ENCODE results near the gene MMP21. TPM values are rescaled to one million over a fixed set of nuclear protein-coding genes. Genes with fewer than 3 reads are reported as not detected.

The MMP21 gene
- total RNA-seq, 1 experiment from 2014 or later = 0.24 TPM

DNA sequence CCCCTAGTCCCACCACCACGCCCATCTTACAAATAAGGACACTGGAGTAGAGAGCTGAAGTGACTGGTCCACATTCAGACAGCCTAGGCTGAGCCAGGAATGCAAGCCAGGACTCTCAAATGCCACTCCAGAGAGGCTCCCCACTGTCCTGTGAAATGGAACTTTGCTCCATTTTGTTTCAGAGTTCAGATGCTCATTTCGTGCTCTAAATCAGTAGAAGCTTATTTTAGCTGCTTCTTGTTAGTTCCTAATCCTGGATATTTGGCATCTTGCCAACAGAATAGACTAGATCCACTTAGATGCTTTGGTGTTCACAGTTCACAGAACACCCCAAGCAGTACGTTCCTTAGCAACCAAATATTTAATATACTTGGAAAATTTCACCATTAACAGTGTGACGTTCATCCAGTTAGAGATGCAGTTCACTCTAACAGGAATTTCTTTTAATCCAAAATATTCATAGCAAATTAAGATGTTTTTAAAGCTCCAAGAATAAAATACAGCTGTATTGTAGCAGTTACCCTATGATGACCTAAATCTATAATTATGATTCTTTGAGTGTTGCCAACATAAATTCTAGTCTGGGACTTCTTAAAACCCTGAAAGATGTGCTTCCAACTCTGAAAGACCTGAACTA, 7.3 kb downstream of the MMP21 start:
- TF ChIP-seq, protein P1, sequence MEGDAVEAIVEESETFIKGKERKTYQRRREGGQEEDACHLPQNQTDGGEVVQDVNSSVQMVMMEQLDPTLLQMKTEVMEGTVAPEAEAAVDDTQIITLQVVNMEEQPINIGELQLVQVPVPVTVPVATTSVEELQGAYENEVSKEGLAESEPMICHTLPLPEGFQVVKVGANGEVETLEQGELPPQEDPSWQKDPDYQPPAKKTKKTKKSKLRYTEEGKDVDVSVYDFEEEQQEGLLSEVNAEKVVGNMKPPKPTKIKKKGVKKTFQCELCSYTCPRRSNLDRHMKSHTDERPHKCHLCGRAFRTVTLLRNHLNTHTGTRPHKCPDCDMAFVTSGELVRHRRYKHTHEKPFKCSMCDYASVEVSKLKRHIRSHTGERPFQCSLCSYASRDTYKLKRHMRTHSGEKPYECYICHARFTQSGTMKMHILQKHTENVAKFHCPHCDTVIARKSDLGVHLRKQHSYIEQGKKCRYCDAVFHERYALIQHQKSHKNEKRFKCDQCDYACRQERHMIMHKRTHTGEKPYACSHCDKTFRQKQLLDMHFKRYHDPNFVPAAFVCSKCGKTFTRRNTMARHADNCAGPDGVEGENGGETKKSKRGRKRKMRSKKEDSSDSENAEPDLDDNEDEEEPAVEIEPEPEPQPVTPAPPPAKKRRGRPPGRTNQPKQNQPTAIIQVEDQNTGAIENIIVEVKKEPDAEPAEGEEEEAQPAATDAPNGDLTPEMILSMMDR (IDR thresholded peaks at IDR 0.05; ENCODE audit: unreplicated experiment) = no peak
- no peak for DNase-seq
- Mint-ChIP-seq H3K4me3 (ENCODE audit: low read depth, unreplicated experiment) (no peak overlapping the region), H3K27me3 (ENCODE audit: unreplicated experiment) (no peaks in the 10 kb centered on the region), H3K4me1 (ENCODE audit: low read depth, unreplicated experiment) (no peaks in the 10 kb centered on the region), H3K36me3 (ENCODE audit: insufficient read depth, unreplicated experiment) (peaks cover 7% of the 10 kb centered on the region), H3K9me3 (ENCODE audit: low read depth, unreplicated experiment) (no peaks in the 10 kb centered on the region), H3K27ac (ENCODE audit: unreplicated experiment) (no peak overlapping the region)
- intact Hi-C loops (cut with micrococcal nuclease; ENCODE audit: unreplicated experiment) = no loop called here
- no TSS peak for BruUV-seq (replicated peaks)
- CTCF ChIA-PET = no interaction called here

GRCh38 chr10:125766511-125766910, 9.1 kb downstream of the MMP21 start:
- Mint-ChIP-seq H3K36me3 (ENCODE audit: insufficient read depth, unreplicated experiment) (peaks cover 8% of the 10 kb centered on the region), H3K27me3 (ENCODE audit: unreplicated experiment) (no peaks in the 10 kb centered on the region), H3K9me3 (ENCODE audit: low read depth, unreplicated experiment) (no peaks in the 10 kb centered on the region), H3K27ac (ENCODE audit: unreplicated experiment) (no peak overlapping the region), H3K4me1 (ENCODE audit: low read depth, unreplicated experiment) (no peaks in the 10 kb centered on the region), H3K4me3 (ENCODE audit: low read depth, unreplicated experiment) (no peak overlapping the region)
- TF ChIP-seq, protein P1 (IDR thresholded peaks at IDR 0.05; ENCODE audit: unreplicated experiment) = no peak
- BruUV-seq (replicated peaks) = no TSS peak
- intact Hi-C loops (cut with micrococcal nuclease; ENCODE audit: unreplicated experiment) = no loop called here
- no peak for DNase-seq
- CTCF ChIA-PET = no interaction called here

DNA sequence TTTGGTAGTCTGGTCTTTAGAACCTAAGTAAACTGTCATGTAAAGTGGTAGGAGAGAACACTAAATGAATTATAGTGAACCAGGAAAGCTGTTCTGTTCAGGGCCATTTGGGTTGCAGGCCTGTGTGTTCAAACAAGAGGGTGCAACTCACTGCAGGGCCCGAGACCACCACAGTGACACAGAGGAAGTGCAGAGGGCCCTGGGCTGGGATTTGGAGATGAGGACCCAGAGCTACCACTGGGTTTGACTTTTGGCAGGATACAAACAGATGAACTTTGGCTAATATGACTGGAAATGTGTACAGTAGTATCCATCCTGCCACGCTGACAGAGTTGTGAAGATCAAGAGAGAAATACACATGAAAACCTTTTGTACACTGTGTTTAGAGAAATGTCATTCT, 9.8 kb downstream of the MMP21 start:
- no peak for DNase-seq
- no peaks in the 10 kb centered on the region for H3K9me3 Mint-ChIP-seq (ENCODE audit: low read depth, unreplicated experiment)
- no peak overlapping the region for H3K4me3 Mint-ChIP-seq (ENCODE audit: low read depth, unreplicated experiment)
- peaks cover 12% of the 10 kb centered on the region for H3K36me3 Mint-ChIP-seq (ENCODE audit: insufficient read depth, unreplicated experiment)
- CTCF ChIA-PET = no interaction called here
- BruUV-seq (replicated peaks) = no TSS peak
- intact Hi-C loops (cut with micrococcal nuclease; ENCODE audit: unreplicated experiment) = no loop called here
- no peaks in the 10 kb centered on the region for H3K27me3 Mint-ChIP-seq (ENCODE audit: unreplicated experiment)
- no peak overlapping the region for H3K27ac Mint-ChIP-seq (ENCODE audit: unreplicated experiment)
- H3K4me1 Mint-ChIP-seq (ENCODE audit: low read depth, unreplicated experiment) = no peaks in the 10 kb centered on the region
- TF ChIP-seq, protein P1 (IDR thresholded peaks at IDR 0.05; ENCODE audit: unreplicated experiment) = no peak

DNA sequence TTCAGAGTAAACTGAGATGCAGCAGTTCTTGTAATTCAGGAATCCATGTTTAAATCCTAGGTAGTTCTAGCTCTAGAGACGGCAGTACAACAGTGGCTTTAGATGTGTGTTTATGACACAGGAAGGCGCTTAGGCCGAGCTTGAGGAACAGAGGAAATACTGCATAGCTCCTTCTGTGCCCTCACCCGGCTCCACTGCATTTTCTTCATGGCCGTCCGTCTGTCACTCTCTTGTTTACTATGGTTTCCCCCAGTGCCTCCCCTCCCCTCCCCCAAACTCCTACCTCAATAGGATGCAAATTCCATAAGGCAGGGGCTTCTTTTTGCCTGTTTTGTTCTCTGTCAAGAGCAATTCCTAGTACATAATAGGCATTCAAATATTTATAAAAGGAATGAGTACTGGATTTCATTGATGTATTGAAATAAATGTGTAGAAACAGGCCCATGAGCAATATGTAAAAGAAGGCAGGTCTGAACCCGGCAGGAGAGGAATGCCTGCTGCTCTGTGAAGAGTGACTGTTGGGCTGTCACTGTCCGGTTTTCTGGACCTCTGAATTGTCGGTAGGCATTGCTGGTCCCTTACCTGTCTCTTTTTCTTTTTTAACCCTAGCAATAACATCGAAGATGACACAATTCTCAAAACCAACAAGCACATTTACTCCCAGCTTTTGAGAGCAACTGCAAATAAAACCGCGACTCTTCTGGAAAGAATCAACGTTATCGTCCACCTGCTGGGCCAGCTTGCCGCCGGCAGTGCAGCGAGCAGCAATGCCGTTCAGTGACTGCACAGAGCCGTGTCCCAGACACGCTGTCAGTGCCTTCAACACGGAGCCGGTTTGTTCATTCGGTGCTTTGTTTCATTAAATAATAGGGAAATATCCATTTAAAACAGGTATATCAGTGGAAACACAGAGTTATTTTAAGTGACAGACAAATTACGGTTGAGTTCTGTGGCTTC, 12.7 kb downstream of the MMP21 start:
- no peaks in the 10 kb centered on the region for H3K27me3 Mint-ChIP-seq (ENCODE audit: unreplicated experiment)
- CTCF ChIA-PET = no interaction called here
- H3K36me3 Mint-ChIP-seq (ENCODE audit: insufficient read depth, unreplicated experiment) = peaks cover 12% of the 10 kb centered on the region
- intact Hi-C loops (cut with micrococcal nuclease; ENCODE audit: unreplicated experiment) = no loop called here
- no peak overlapping the region for H3K4me3 Mint-ChIP-seq (ENCODE audit: low read depth, unreplicated experiment)
- no peak overlapping the region for H3K27ac Mint-ChIP-seq (ENCODE audit: unreplicated experiment)
- no peaks in the 10 kb centered on the region for H3K9me3 Mint-ChIP-seq (ENCODE audit: low read depth, unreplicated experiment)
- no peaks in the 10 kb centered on the region for H3K4me1 Mint-ChIP-seq (ENCODE audit: low read depth, unreplicated experiment)
- DNase-seq = no peak
- TF ChIP-seq, protein P1 (IDR thresholded peaks at IDR 0.05; ENCODE audit: unreplicated experiment) = no peak
- no TSS peak for BruUV-seq (replicated peaks)
